ENCODE measurements around the gene SMARCA1. TPM values are rescaled to one million over a fixed set of nuclear protein-coding genes. Genes with fewer than 3 reads are reported as not detected.
"Not testable (repeated sequence)": the region's sequence is repeated elsewhere in the genome, so short reads cannot be mapped to it uniquely, and the experiment has no call there.

Gene SMARCA1
- total and polyA plus RNA-seq, 10 of the 15 experiments (the other 5 are each of a cell fraction or from before 2014, with no cell fraction given) = 0.02 to 0.31 (median 0.08) TPM; not detected in 3

GRCh38 chrX:129566073-129566472 is 42.8 kb upstream of the SMARCA1 start (continued):
- TF ChIP-seq SIN3A (IDR thresholded peaks at IDR 0.05; ENCODE audit: low read depth, low read length) (no peak), SUPT20H (IDR thresholded peaks at IDR 0.05; ENCODE audit: borderline replicate concordance, control insufficient read depth, low read depth, low read length) (no peak), DPF2 (IDR thresholded peaks at IDR 0.05) (no peak), GATAD2B (conservative IDR thresholded peaks at IDR 0.05; ENCODE audit: low read depth) (no peak), SIX5 (IDR thresholded peaks at IDR 0.05; ENCODE audit: low read depth, low read length, severe bottlenecking) (no peak)

- Histone ChIP-seq H3K27ac (ENCODE audit: control insufficient read depth, insufficient read depth) (no peak overlapping the region), H3K4me2 (ENCODE audit: control insufficient read depth, insufficient read depth) (no peak overlapping the region), H3K27me3 (replicated peaks in 1 of 2; ENCODE audit: control insufficient read depth in 2 of 2, insufficient read depth in 2 of 2, low read length in 1 of 2) (no peaks in the 10 kb centered on the region), H3K4me1 (ENCODE audit: control insufficient read depth, insufficient read depth, low read length) (no peaks in the 10 kb centered on the region), H3K9me3 (replicated peaks; ENCODE audit: control insufficient read depth, insufficient read depth, low read length) (no peaks in the 10 kb centered on the region), H4K20me1 (ENCODE audit: control insufficient read depth, insufficient read depth) (no peaks in the 10 kb centered on the region), H3K4me3 (no peak overlapping the region), H2AFZ (ENCODE audit: control insufficient read depth, low read depth, low read length) (no peak overlapping the region), H3K36me3 (ENCODE audit: control insufficient read depth in 2 of 2, insufficient read depth in 2 of 2, low read length in 1 of 2) (no peaks in the 10 kb centered on the region), H3K79me2 (ENCODE audit: control insufficient read depth, insufficient read depth, low read length) (no peaks in the 10 kb centered on the region), H3K9ac (ENCODE audit: control insufficient read depth, insufficient read depth, low read length) (no peak overlapping the region)
- BruUV-seq (replicated peaks) = no TSS peak
- FAIRE-seq (no peak), DNase-seq (ENCODE audit: low read depth, low spot score) (no peak), ATAC-seq (no peak)
- intact Hi-C loops (cut with micrococcal nuclease; ENCODE audit: unreplicated experiment) = no loop called here
- ChIA-PET POLR2A (no interaction called here), SMC1A (ENCODE audit: uncharacterized antibody, unreplicated experiment) (no interaction called here), RAD21 (ENCODE audit: unreplicated experiment) (no interaction called here), CTCF (no interaction called here)
- 33% methylated on average over 3 of the region's 3 CpGs for WGBS (ENCODE audit: insufficient coverage, insufficient replicate concordance, low lambda C conversion rate, missing lambda C conversion rate)
- in situ Hi-C loops (cut with MboI) = no loop called here
- TF ChIP-seq HDGF (IDR thresholded peaks at IDR 0.05) (no peak), RAD51 (IDR thresholded peaks at IDR 0.05) (no peak), MTA2 (IDR thresholded peaks at IDR 0.05; ENCODE audit: low read depth) (no peak), ZNF592 (IDR thresholded peaks at IDR 0.05) (no peak), ZNF274 (IDR thresholded peaks at IDR 0.05; ENCODE audit: insufficient read depth, insufficient read length) (no peak), CBFB (IDR thresholded peaks at IDR 0.05; ENCODE audit: low read depth) (no peak), CREB1 (IDR thresholded peaks at IDR 0.05; ENCODE audit: low read depth) (no peak), CHD4 (IDR thresholded peaks at IDR 0.05) (no peak), EGR1 (IDR thresholded peaks at IDR 0.05; ENCODE audit: borderline replicate concordance in 1 of 2, low read depth in 2 of 2, low read length in 2 of 2) (no peak), PML (IDR thresholded peaks at IDR 0.05; ENCODE audit: low read length) (no peak), BMI1 (IDR thresholded peaks at IDR 0.05; ENCODE audit: borderline replicate concordance) (no peak)
Observed at GRCh38 chrX:129565046-129565650, 41.9 kb upstream of the SMARCA1 start.

- H3K36me3 ChIP-seq (ENCODE audit: control insufficient read depth in 2 of 2, insufficient read depth in 2 of 2, low read length in 1 of 2); RAD21 ChIA-PET (ENCODE audit: unreplicated experiment); POLR2A ChIA-PET; H3K9me3 ChIP-seq (replicated peaks; ENCODE audit: control insufficient read depth, insufficient read depth, low read length); FAIRE-seq; H3K27me3 ChIP-seq (replicated peaks in 1 of 2; ENCODE audit: control insufficient read depth in 2 of 2, insufficient read depth in 2 of 2, low read length in 1 of 2); H3K79me2 ChIP-seq (ENCODE audit: control insufficient read depth, insufficient read depth, low read length); intact Hi-C loops (cut with micrococcal nuclease; ENCODE audit: unreplicated experiment); SMC1A ChIA-PET (ENCODE audit: uncharacterized antibody, unreplicated experiment); H3K4me3 ChIP-seq; DNase-seq (ENCODE audit: low read depth, low spot score); ATAC-seq; CTCF ChIA-PET; H3K27ac ChIP-seq (ENCODE audit: control insufficient read depth, insufficient read depth); H4K20me1 ChIP-seq (ENCODE audit: control insufficient read depth, insufficient read depth); H2AFZ ChIP-seq (ENCODE audit: control insufficient read depth, low read depth, low read length); H3K4me1 ChIP-seq (ENCODE audit: control insufficient read depth, insufficient read depth, low read length); H3K9ac ChIP-seq (ENCODE audit: control insufficient read depth, insufficient read depth, low read length); H3K4me2 ChIP-seq (ENCODE audit: control insufficient read depth, insufficient read depth); in situ Hi-C loops (cut with MboI); BruUV-seq (replicated peaks): not testable (repeated sequence)
- 90% methylated on average over 4 of the region's 5 CpGs for WGBS (ENCODE audit: insufficient coverage, insufficient replicate concordance, low lambda C conversion rate, missing lambda C conversion rate)
Observed at GRCh38 chrX:129564345-129564744, 41.1 kb upstream of the SMARCA1 start.

Data from GM12878 (cell line).